ENCODE data around the gene MAP1LC3B.

Gene MAP1LC3B

GRCh38 chr16:87432330-87432915 is 40.3 kb downstream of the MAP1LC3B start:
- DNase-seq (ENCODE audit: low read depth): no peak

DNA sequence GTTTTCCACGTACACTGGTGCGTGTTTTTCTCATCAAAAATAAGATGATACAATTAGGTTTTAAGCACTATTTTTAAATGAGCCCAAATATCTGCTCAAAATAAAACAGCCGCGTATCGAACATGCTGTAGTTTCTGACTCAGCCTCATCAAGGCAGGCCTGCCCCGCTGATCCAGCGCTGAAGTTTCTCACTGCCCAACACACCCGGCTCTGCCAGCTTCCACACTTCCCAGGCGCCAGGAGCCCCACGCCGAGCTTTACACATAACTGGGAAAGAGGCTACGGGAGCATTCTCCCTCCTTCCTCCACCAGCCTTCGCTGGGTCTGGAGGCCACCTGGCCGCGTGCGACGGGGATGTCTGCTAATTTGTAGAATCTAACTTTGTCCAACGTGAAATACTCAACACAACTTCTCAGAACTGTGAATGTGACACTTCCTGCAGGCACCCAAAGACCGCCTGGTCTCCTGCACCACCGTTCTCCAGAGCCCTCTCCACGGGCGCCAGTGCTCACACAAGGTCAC is 42.1 kb downstream of the MAP1LC3B start:
- no peak for DNase-seq (ENCODE audit: low read depth)

DNA sequence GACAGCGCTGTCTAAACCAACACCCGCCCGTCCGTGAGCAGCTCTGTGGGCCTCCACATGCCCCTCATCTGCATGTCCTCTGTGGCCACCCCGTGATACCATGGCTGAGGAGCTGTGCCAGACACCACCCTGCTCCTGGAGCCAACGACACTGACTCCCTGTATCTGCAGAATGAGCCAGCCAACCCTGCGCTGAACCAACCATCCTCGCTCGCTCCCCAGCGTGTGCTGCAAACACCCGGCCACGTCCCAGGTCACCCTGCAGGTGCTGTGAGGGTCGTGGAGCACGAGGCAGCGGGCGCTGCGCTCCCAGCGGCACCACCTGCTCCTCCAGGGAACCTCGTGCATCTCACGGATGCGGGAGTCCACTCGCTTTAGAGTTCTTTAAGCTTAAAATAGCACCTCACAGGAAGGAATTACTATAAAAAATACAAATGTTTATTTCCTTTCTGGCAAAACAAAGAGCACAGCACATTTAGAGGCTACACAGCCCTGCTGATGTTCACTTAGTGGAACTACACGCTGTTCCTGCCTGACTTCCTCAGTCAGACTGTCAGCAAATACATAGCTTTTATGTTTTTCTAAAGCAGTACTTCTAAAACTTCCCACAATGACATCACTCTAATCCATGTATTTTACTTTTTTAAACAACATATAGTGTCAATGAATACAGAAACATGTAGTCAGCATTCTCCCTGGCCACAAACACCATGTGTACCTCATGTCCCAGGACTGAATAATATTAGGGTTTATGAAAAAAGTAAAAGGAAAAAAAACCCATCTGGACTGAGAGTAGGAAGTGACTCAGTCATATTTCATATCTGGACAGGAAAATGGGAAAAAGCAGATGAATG is 43.5 kb downstream of the MAP1LC3B start:
- no peak for DNase-seq (ENCODE audit: low read depth)

- DNase-seq (ENCODE audit: low read depth): no peak
Measured at GRCh38 chr16:87436225-87437172, 44.4 kb downstream of the MAP1LC3B start.

GRCh38 chr16:87437327-87437726 is 45.2 kb downstream of the MAP1LC3B start:
- no peak for DNase-seq (ENCODE audit: low read depth)

DNA sequence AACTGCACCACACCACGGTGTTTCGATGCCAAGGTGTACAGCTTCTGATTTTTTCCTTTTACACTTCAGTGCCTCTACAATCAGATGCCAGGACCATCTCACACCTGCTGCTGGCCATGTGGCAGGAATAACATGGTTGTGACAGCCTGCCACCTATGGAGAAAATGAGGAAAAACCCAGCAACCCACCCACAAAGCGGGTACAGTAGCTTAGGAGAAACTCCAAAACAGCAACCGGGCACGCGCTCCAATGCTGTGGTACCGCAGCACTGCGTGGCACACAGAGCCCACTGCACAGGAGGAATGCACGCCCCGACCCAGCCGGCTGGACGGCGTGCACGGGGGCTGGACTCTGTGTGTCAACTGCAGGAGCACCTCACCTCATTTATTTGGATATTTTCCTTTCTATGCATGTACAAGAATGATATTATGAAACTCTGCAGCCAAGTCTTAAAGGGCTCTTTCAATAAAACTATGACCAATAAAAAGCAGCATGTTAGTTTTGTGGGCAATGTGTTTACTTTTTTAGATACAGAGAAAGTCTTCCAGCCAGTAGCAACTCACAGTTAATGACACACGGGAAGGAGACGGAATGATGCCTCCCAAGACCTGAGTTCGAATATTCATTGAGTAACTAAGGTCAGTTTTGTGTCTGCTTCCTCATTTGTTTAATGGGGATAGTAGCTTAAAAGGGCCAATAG is 45.9 kb downstream of the MAP1LC3B start:
- DNase-seq (ENCODE audit: low read depth): no peak

DNA sequence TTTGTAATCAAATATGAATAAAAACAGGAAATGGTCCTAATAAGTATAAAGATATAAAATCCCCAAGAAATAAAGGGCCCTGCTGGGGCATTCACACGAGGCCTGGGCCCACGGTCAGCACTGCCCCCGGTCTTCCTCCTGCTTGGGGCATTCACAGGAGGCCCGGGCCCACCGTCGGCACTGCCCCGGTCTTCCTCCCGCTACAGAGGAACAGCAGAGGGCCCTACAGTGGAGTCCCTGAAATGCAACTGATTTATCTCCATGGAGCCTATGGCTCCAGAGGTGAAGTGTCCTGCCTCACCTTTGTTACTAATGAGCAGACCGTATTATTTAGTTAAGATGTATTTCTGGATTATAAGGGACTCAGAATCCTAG is 46.5 kb downstream of the MAP1LC3B start:
- no peak for DNase-seq (ENCODE audit: low read depth)

- no peak for DNase-seq (ENCODE audit: low read depth)
Measured at GRCh38 chr16:87439926-87440325, 47.8 kb downstream of the MAP1LC3B start.

- DNase-seq (ENCODE audit: low read depth): no peak
Measured at GRCh38 chr16:87441886-87442580, 49.9 kb downstream of the MAP1LC3B start.

- DNase-seq (ENCODE audit: low read depth): no peak
Measured at GRCh38 chr16:87442581-87442966, 50.4 kb downstream of the MAP1LC3B start.

DNA sequence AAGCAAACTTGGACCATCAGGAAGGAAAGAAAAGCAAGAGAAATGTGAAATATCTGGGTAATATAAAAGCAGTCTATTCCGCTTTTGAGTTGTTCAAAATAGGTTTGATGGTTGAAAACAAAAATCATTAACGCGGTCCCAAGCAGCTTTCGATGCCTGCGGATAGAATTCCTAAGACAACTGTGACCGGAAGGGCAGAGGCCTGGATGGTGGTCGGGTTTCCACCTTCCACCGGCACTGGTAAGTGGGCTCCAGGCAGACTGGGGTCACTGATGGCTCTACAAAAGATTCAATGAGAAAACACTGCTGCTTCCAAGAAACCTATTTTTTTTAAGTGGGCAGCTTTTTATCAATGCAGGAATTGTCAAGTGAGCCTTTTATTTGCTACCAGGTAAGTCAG is 50.9 kb downstream of the MAP1LC3B start:
- no peak for DNase-seq (ENCODE audit: low read depth)

- no peak for DNase-seq (ENCODE audit: low read depth)
Measured at GRCh38 chr16:87443964-87444363, 51.8 kb downstream of the MAP1LC3B start.

- DNase-seq (ENCODE audit: low read depth): no peak
Measured at GRCh38 chr16:87445486-87445885, 53.4 kb downstream of the MAP1LC3B start.

GRCh38 chr16:87446479-87446878 is 54.3 kb downstream of the MAP1LC3B start:
- no peak for DNase-seq (ENCODE audit: low read depth)

DNA sequence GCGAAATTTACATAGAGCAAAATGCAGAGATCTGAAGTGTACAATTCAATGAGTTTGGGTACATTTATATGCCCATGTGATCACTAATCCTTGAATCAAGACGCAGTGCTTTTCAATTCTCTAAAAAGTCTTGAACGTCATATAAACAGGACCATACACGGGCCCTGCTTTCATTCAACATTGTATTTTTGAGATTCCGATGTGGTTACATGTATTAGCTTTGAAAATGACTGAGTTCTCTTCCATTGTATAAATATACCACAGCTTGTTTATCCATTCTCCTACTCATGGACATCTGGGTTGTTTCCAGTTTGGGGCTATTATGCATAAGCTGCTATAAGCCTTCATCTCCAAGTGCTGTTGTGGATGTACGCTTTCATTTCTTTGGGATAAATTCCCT is 55.2 kb downstream of the MAP1LC3B start:
- DNase-seq (ENCODE audit: low read depth): peak; percentile 38

GRCh38 chr16:87448866-87449265 is 56.7 kb downstream of the MAP1LC3B start:
- no peak for DNase-seq (ENCODE audit: low read depth)

GRCh38 chr16:87451563-87452210 is 59.6 kb downstream of the MAP1LC3B start:
- no peak for DNase-seq (ENCODE audit: low read depth)

- DNase-seq (ENCODE audit: low read depth): no peak
Measured at GRCh38 chr16:87453326-87453725, 61.2 kb downstream of the MAP1LC3B start.
